Endothelial cell (in vitro differentiated cells): ENCODE data around the gene DSCAML1. TPM values are rescaled to one million over a fixed set of nuclear protein-coding genes. Genes with fewer than 3 reads are reported as not detected.

ENCODE experiments used
- DNase-seq: peaks from one replicate; pipeline ENCODE4 v3.0.0; 2021; ENCODE audit warnings: low spot score
- H3K27ac Mint-ChIP-seq: one replicate; pipeline ENCODE4 v1.8.0; 2021; ENCODE audit warnings: mixed read lengths, inconsistent platforms; ENCODE audit not compliant: unreplicated experiment
- H3K27me3 Mint-ChIP-seq: one replicate; pipeline ENCODE4 v1.8.0; 2021; ENCODE audit warnings: mild to moderate bottlenecking, moderate library complexity, mixed read lengths, inconsistent platforms; ENCODE audit not compliant: unreplicated experiment
- H3K36me3 Mint-ChIP-seq: one replicate; pipeline ENCODE4 v1.8.0; 2021; ENCODE audit warnings: mild to moderate bottlenecking, low read depth, mixed read lengths, inconsistent platforms; ENCODE audit not compliant: unreplicated experiment
- H3K4me1 Mint-ChIP-seq: one replicate; pipeline ENCODE4 v1.8.0; 2021; ENCODE audit warnings: mild to moderate bottlenecking, mixed read lengths, inconsistent platforms; ENCODE audit not compliant: unreplicated experiment
- H3K4me3 Mint-ChIP-seq: one replicate; pipeline ENCODE4 v1.8.0; 2021; ENCODE audit warnings: mild to moderate bottlenecking, mixed read lengths, inconsistent platforms; ENCODE audit not compliant: unreplicated experiment
- H3K9me3 Mint-ChIP-seq: one replicate; pipeline ENCODE4 v1.8.0; 2021; ENCODE audit warnings: mixed read lengths, inconsistent platforms; ENCODE audit not compliant: unreplicated experiment
- CTCF ChIP-seq: fragments of 200-600 bp; sonication (generic); IDR thresholded peaks from one replicate; pipeline ENCODE4 v1.5.0; 2021; ENCODE audit warnings: antibody characterized with exemption; ENCODE audit not compliant: unreplicated experiment
- total RNA-seq: library from RNA; stranded (reverse); fragmentation: NEBNext Ultra II Directional; extraction: Animal tissue kit (Norgen Biotek cat#: 25700); gene quantifications from one replicate; pipeline ENCODE4 v1.2.1, GENCODE V29; 2021; ENCODE audit not compliant: unreplicated experiment

Gene DSCAML1
- total RNA-seq, 1 donor from 2014 or later = 3.8 TPM

- H3K36me3 Mint-ChIP-seq = peaks cover 4% of the 10 kb centered on the region
- no peaks in the 10 kb centered on the region for H3K9me3 Mint-ChIP-seq
- no peak for TF ChIP-seq CTCF
- H3K27me3 Mint-ChIP-seq = peaks cover 7% of the 10 kb centered on the region
- H3K4me1 Mint-ChIP-seq = peaks cover 3% of the 10 kb centered on the region
- DNase-seq = no peak
- H3K4me3 Mint-ChIP-seq = no peak overlapping the region
- H3K27ac Mint-ChIP-seq = no peak overlapping the region
Observed at GRCh38 chr11:117808784-117809183, 11.8 kb upstream of the DSCAML1 start.

GRCh38 chr11:117807482-117808327, 10.7 kb upstream of the DSCAML1 start:
- DNase-seq = peak; percentile 73
- peaks cover 7% of the 10 kb centered on the region for H3K27me3 Mint-ChIP-seq
- no peak overlapping the region for H3K27ac Mint-ChIP-seq
- no peaks in the 10 kb centered on the region for H3K9me3 Mint-ChIP-seq
- H3K36me3 Mint-ChIP-seq = peaks cover 4% of the 10 kb centered on the region
- peak; percentile 94 for TF ChIP-seq CTCF
- H3K4me3 Mint-ChIP-seq = no peak overlapping the region
- peaks cover 3% of the 10 kb centered on the region for H3K4me1 Mint-ChIP-seq

- TF ChIP-seq CTCF = no peak
- H3K27me3 Mint-ChIP-seq = peaks cover 4% of the 10 kb centered on the region
Observed at GRCh38 chr11:117806846-117807245, 9.8 kb upstream of the DSCAML1 start.

GRCh38 chr11:117805045-117805444, 8.0 kb upstream of the DSCAML1 start:
- no peak for TF ChIP-seq CTCF
- peaks cover 3% of the 10 kb centered on the region for H3K4me1 Mint-ChIP-seq
- H3K9me3 Mint-ChIP-seq = no peaks in the 10 kb centered on the region
- no peak overlapping the region for H3K27ac Mint-ChIP-seq
- H3K4me3 Mint-ChIP-seq = no peak overlapping the region
- H3K27me3 Mint-ChIP-seq = peaks cover 4% of the 10 kb centered on the region
- H3K36me3 Mint-ChIP-seq = peaks cover 4% of the 10 kb centered on the region
- no peak for DNase-seq

More at GRCh38 chr11:117806846-117807245, 9.8 kb upstream of the DSCAML1 start:
- Mint-ChIP-seq H3K4me3 (no peak overlapping the region), H3K27ac (no peak overlapping the region), H3K4me1 (peaks cover 3% of the 10 kb centered on the region), H3K9me3 (no peaks in the 10 kb centered on the region), H3K36me3 (peaks cover 4% of the 10 kb centered on the region)
- no peak for DNase-seq

DNA sequence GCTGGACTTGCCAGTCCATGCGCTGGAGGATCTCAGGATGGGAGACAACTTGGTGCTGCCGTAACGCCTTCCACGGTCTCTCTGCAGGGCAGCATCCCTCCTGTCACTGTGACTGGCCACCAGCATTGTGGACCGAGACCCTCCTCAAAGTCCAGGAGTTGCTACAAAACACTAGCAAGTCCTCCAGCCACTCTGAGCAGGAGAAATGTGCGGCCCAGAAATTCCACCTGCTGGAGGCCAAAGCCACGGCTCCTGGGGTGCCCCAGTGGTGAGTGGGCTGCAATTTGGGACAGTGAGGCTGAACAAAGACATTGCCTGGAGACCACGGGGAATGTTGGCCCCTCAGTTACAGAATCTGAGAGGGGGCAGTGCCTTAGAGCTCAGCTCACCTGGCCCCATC, 6.9 kb upstream of the DSCAML1 start:
- H3K4me1 Mint-ChIP-seq = no peaks in the 10 kb centered on the region
- H3K27ac Mint-ChIP-seq = no peak overlapping the region
- H3K9me3 Mint-ChIP-seq = no peaks in the 10 kb centered on the region
- H3K27me3 Mint-ChIP-seq = peaks cover 3% of the 10 kb centered on the region
- no peak overlapping the region for H3K4me3 Mint-ChIP-seq
- no peaks in the 10 kb centered on the region for H3K36me3 Mint-ChIP-seq
- no peak for TF ChIP-seq CTCF
- no peak for DNase-seq
